ENCODE measurements around the gene R3HDM2. TPM values are rescaled to one million over a fixed set of nuclear protein-coding genes. Genes with fewer than 3 reads are reported as not detected.

The R3HDM2 gene
- total RNA-seq, 4 donors from 2014 or later: 30.7 to 40.8 (median 35.5) TPM

- no peak for TF ChIP-seq POLR2A (IDR thresholded peaks at IDR 0.05)
- TF ChIP-seq CTCF (IDR thresholded peaks at IDR 0.05): no peak
- 33% methylated on average over 13 to 18 of the region's 18 CpGs for WGBS, 2 donors
- Histone ChIP-seq H3K27me3 (peaks cover 32% of the 10 kb centered on the region), H3K9me3 (no peaks in the 10 kb centered on the region), H3K4me3 (replicated peaks in 1 of 3) (no peak overlapping the region), H3K27ac (no peak overlapping the region), H3K36me3 (no peaks in the 10 kb centered on the region), H3K4me1 (peaks cover 9 to 40% of the 10 kb centered on the region in 2 donors)
- no peak for DNase-seq
- intact Hi-C loops (cut with DNase I): no loop called here
Observed at GRCh38 chr12:57225680-57226210, 205.1 kb downstream of the R3HDM2 start.

GRCh38 chr12:57224973-57225679, 205.7 kb downstream of the R3HDM2 start:
- Histone ChIP-seq H3K27me3 (peaks cover 35% of the 10 kb centered on the region), H3K4me1 (peaks cover 3 to 33% of the 10 kb centered on the region in 2 donors)

GRCh38 chr12:57224278-57224972, 206.4 kb downstream of the R3HDM2 start:
- TF ChIP-seq CTCF (IDR thresholded peaks at IDR 0.05): no peak
- no peak overlapping the region for H3K27ac ChIP-seq
- no peaks in the 10 kb centered on the region for H3K36me3 ChIP-seq
- intact Hi-C loops (cut with DNase I): no loop called here
- no peaks in the 10 kb centered on the region for H3K9me3 ChIP-seq
- no peak overlapping the region for H3K4me3 ChIP-seq (replicated peaks in 1 of 3)
- H3K27me3 ChIP-seq: peaks cover 35% of the 10 kb centered on the region
- peaks cover 0 to 32% of the 10 kb centered on the region in 2 donors for H3K4me1 ChIP-seq
- DNase-seq: no peak
- WGBS, 2 donors: 32 to 36% methylated on average over 18 to 29 of the region's 30 CpGs

More at GRCh38 chr12:57224973-57225679, 205.7 kb downstream of the R3HDM2 start:
- Histone ChIP-seq H3K36me3 (no peaks in the 10 kb centered on the region), H3K27ac (no peak overlapping the region), H3K4me3 (replicated peaks in 1 of 3) (no peak overlapping the region), H3K9me3 (no peaks in the 10 kb centered on the region)
- intact Hi-C loops (cut with DNase I): no loop called here
- TF ChIP-seq POLR2A (IDR thresholded peaks at IDR 0.05) (no peak), CTCF (IDR thresholded peaks at IDR 0.05) (peak in 2 of 6 experiments; percentile 21 to 44)
- WGBS, 2 donors: 18 to 24% methylated on average over 17 to 29 of the region's 61 CpGs
- DNase-seq: peak; percentile 55 to 56

- 34 to 37% methylated on average over 22 of the region's 22 CpGs for WGBS, 2 donors
- Histone ChIP-seq H3K4me3 (replicated peaks in 1 of 3) (no peak overlapping the region), H3K36me3 (no peaks in the 10 kb centered on the region), H3K9me3 (no peaks in the 10 kb centered on the region), H3K27ac (no peak overlapping the region), H3K27me3 (peaks cover 35% of the 10 kb centered on the region), H3K4me1 (peaks cover 0 to 27% of the 10 kb centered on the region in 2 donors)
- intact Hi-C loops (cut with DNase I): no loop called here
- no peak for DNase-seq
- no peak for TF ChIP-seq CTCF (IDR thresholded peaks at IDR 0.05)
- no peak for TF ChIP-seq POLR2A (IDR thresholded peaks at IDR 0.05)
Observed at GRCh38 chr12:57223191-57224165, 207.4 kb downstream of the R3HDM2 start.
